Subcutaneous abdominal adipose tissue (tissue), 5 donors: Measurements from ENCODE around the gene SMIM35.

Experiments
- H3K27ac ChIP-seq: one replicate; pipeline ENCODE4 v1.7.0; 2013; ENCODE audit warnings: low read depth, mild to moderate bottlenecking, inconsistent platforms, low read length, moderate library complexity
- H3K27me3 ChIP-seq, 5 donors: one replicate each; pipeline ENCODE4 v1.7.0; 2013; ENCODE audit warnings: low read length in 5 of 5, inconsistent platforms in 1 of 5; ENCODE audit not compliant: control insufficient read depth in 5 of 5, insufficient read depth in 4 of 5
- H3K36me3 ChIP-seq, 5 donors: one replicate each; pipeline ENCODE4 v1.7.0; 2013; ENCODE audit warnings: low read length in 5 of 5; ENCODE audit not compliant: control insufficient read depth in 5 of 5, insufficient read depth in 5 of 5
- H3K4me1 ChIP-seq, 5 donors: one replicate each; pipeline ENCODE4 v1.7.0; 2013; ENCODE audit warnings: low read length in 5 of 5, mild to moderate bottlenecking in 3 of 5, moderate library complexity in 1 of 5; ENCODE audit not compliant: control insufficient read depth in 5 of 5, insufficient read depth in 5 of 5
- H3K4me3 ChIP-seq, 5 donors: one replicate each; pipeline ENCODE4 v1.7.0; 2013; ENCODE audit warnings: low read length in 5 of 5, low read depth in 1 of 5
- H3K9ac ChIP-seq, 5 donors: one replicate each; pipeline ENCODE4 v1.7.0; 2013; ENCODE audit warnings: low read length in 5 of 5, mild to moderate bottlenecking in 4 of 5, moderate library complexity in 3 of 5
- H3K9me3 ChIP-seq, 5 donors: one replicate each; pipeline ENCODE4 v1.7.0; 2013; ENCODE audit warnings: low read length in 5 of 5; ENCODE audit not compliant: control insufficient read depth in 5 of 5
- donor health status: healthy.
- donor health status: healthy.
- donor health status: healthy.
- donor health status: healthy.
- donor health status: healthy.

The SMIM35 gene

DNA sequence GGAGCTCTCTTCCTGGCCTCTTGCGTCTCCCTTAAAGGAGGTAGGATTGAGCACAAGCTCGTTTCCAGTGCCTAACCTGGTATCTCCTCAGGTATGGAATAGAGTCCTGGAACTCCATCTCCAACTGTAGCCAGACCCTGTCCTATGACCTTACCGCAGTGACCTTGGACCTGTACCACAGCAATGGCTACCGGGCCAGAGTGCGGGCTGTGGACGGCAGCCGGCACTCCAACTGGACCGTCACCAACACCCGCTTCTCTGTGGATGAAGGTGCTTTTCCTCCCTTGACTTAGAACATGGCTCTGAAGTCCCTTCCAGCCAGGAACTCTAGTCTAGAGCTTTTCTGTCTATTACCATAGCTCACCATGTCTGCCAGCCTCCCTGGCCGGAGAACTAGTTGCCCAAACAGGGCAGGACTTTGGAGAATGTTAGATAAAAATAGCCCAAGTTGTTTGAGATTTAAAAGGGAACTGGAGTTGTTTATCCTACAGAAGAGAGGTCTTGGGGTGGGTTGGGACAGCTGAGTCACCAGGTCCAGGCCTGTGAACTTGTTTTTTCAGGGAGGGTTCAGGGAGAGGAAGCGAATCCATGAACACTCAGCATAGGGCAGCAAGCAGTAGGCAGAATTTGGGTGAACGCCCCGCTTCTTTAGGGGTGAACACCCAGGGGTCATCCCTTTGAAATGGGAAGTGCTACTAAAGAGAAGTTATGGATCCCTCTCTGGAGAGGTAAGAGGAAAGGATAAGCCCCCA is 97.2 kb downstream of the SMIM35 start:
- Histone ChIP-seq H3K4me3 (peak overlapping the region in 4 of 5 donors; percentile 46 to 74 (median 67)), H3K27ac (no peak overlapping the region), H3K36me3 (peaks cover 0 to 23% (median 2%) of the 10 kb centered on the region in 5 donors), H3K9me3 (no peaks in the 10 kb centered on the region), H3K27me3 (peaks cover 11 to 24% (median 14%) of the 10 kb centered on the region in 5 donors), H3K9ac (peak overlapping the region in 3 of 5 donors; percentile 19 to 45 (median 35)), H3K4me1 (peaks cover 0 to 28% (median 19%) of the 10 kb centered on the region in 5 donors)

DNA sequence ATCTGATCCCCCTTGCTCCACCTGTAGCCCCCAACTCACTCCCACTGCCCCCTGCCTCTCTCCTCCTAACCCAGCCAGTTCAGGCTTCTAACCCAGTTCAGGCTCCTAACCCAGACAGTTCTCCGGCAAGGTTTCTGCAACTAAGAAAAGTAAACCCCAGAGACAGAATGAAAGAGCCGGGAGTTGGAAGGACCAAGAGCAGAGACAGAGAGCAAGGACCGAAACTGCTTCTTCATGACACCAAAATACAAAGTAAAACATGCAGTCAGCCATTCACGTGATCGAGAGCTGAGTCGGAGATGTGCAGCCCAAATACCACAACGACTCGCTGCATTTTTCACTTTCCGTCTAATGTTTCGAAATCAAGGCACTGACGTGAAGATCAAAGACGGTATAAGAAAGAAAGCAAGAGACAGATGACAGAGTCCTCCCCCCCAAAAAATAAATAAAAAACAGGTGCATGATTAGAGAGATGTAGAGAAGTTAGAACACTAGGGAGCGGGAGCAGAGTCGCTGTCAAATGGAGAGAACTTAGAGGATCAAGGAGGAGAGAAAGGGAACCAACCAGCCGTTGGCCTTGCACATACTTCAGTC is 99.7 kb downstream of the SMIM35 start:
- Histone ChIP-seq H3K4me3 (peak overlapping the region; percentile 63 to 74 (median 71)), H3K36me3 (peaks cover 0 to 5% (median 2%) of the 10 kb centered on the region in 5 donors), H3K4me1 (peaks cover 0 to 19% (median 12%) of the 10 kb centered on the region in 5 donors), H3K27me3 (peaks cover 11 to 24% (median 14%) of the 10 kb centered on the region in 5 donors), H3K9me3 (no peaks in the 10 kb centered on the region), H3K27ac (peak overlapping the region; percentile 23), H3K9ac (peak overlapping the region in 4 of 5 donors; percentile 35 to 68 (median 65))

DNA sequence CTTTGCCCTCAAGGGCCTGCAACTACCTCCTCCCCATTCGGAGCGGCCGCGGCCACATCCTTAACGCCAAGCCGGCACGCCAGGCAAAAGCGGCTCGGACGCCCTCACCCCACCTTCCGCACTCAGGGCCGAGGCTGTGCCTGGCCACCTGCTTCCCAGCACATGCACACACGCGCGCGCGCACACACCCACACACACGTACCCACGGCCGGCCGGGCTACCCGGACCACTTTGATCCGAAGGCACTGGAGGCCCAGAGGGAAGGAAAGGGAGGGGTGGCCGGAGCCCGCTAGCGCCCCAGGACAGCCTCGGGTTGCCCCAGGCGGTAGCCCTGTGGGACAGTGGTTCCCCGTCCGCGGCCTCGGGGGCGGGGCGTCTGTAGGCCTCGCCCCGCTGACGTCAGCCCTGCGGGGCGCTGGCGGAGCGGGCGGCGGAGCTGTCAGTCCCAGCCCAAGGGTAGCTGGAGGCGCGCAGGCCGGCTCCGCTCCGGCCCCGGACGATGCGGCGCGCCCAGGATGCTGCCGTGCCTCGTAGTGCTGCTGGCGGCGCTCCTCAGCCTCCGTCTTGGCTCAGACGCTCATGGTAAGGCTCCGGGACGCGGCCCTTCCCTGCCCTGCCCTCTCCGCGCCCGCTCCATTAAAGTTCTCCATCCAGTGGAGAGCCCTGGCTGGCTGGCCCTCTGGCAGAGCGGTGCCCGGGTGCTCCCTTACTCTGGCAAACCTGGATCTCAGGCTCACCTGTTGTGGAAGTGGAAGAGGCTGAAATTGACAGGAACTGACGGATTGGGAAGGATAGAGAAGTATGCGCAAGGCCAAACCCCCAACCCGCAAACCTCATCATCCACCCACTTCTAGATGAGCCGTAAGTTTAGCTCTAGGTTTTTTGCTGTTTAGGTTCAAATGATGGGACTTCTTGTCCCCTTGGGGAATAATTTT is 100.5 kb downstream of the SMIM35 start, which contains the start of gene IL10RA:
Gene IL10RA, plus strand, starts transcription at position 442 of the 935 bp plus-strand sequence. Its CDS starts 74 bp downstream, at position 516.
- Histone ChIP-seq H3K27ac (peak within 1 kb of the TSS; percentile 23), H3K4me3 (peak within 1 kb of the TSS; percentile 63 to 74 (median 71)), H3K9me3 (no peaks in the 10 kb centered on the region), H3K9ac (peak within 1 kb of the TSS in 4 of 5 donors; percentile 35 to 68 (median 65)), H3K27me3 (peaks cover 11 to 24% (median 14%) of the 10 kb centered on the region in 5 donors), H3K36me3 (peaks cover 0 to 5% (median 2%) of the 10 kb centered on the region in 5 donors), H3K4me1 (peaks cover 0 to 19% (median 12%) of the 10 kb centered on the region in 5 donors)

DNA sequence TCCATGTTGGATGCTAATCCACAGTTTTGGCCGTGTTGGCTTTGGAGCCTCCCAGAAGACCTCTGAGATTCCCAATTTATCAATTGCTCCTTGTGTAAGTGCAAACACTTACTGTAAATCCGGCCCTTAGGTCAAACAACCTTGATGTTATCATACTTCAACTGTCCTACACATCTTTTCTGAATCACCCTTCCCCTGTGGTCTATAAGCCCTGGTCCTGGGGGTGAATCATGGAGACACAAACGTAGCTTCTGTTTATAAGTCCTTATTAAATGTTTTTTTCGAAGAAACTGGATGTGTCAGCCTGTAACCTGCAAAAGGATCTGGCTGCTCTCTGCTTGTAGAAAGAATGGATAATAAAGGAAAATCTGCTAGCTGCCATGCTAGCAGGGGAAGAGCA is 102.3 kb downstream of the SMIM35 start:
- peaks cover 0 to 5% (median 2%) of the 10 kb centered on the region in 5 donors for H3K36me3 ChIP-seq
- H3K4me1 ChIP-seq = peaks cover 0 to 23% (median 15%) of the 10 kb centered on the region in 5 donors
- H3K27ac ChIP-seq = no peak overlapping the region
- no peak overlapping the region for H3K4me3 ChIP-seq
- H3K9ac ChIP-seq = no peak overlapping the region
- no peaks in the 10 kb centered on the region for H3K9me3 ChIP-seq
- H3K27me3 ChIP-seq = peaks cover 13 to 22% (median 15%) of the 10 kb centered on the region in 5 donors

DNA sequence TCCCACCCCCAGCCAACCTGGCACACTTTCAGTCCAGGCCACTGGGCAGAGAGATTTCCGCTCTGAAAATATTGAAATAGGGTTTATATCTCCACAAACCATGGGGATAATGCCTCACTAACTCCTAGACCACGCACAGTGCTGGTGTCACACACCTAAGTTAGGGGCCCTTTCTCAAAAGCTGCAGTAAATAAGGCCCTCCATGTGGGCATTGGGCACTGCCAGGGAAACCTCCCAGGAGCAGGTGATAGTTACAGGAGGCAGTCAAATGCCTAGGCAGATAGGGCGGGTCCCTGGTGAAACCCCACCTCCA is 103.6 kb downstream of the SMIM35 start:
- H3K36me3 ChIP-seq = no peaks in the 10 kb centered on the region
- no peak overlapping the region for H3K9ac ChIP-seq
- H3K9me3 ChIP-seq = no peaks in the 10 kb centered on the region
- H3K27ac ChIP-seq = no peak overlapping the region
- peaks cover 0 to 30% (median 19%) of the 10 kb centered on the region in 5 donors for H3K4me1 ChIP-seq
- peaks cover 7 to 19% (median 12%) of the 10 kb centered on the region in 5 donors for H3K27me3 ChIP-seq
- H3K4me3 ChIP-seq = no peak overlapping the region

DNA sequence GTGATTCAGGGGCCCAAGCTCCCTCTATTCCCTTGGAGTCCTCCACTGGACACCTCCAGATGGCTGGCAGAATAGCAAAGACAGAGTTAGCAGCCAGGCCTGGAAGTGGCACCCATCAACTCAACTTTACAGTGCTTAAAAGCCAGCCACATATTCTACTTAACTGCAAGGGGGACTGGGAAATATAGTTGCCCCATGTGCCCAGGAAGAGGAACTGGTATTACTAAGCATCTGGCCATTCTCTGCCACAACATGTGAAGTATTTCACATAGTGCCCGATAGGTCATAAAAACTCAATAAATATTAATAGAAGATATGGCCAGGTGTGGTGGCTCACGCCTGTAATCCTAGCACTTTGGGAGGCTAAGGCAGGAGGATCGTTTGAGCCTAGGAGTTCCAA is 106.0 kb downstream of the SMIM35 start:
- peaks cover 0 to 5% (median 3%) of the 10 kb centered on the region in 5 donors for H3K27me3 ChIP-seq
- no peak overlapping the region for H3K4me3 ChIP-seq
- no peaks in the 10 kb centered on the region for H3K36me3 ChIP-seq
- no peak overlapping the region for H3K27ac ChIP-seq
- H3K9ac ChIP-seq = no peak overlapping the region
- H3K9me3 ChIP-seq = no peaks in the 10 kb centered on the region
- H3K4me1 ChIP-seq = peaks cover 0 to 30% (median 7%) of the 10 kb centered on the region in 5 donors

DNA sequence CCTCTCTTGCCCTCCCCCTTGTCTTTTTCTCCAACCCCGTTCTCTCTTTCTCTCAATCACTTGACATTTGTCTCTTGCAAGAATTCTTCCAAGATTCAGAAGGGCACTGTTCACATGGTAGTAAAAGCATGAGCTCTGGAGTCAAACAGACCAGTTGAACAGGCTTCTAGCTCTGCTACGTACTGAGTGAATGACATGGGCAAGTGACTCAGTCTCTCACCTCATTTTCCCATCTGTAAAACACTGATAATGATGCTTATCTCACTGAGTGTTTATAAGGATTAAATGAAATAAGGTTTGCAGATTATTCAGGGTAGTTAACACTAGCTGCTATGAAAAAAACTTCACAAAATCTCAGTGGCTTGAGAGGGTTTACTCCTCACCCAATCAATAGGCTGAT is 106.5 kb downstream of the SMIM35 start:
- no peaks in the 10 kb centered on the region for H3K36me3 ChIP-seq
- H3K27me3 ChIP-seq = peaks cover 0 to 5% (median 3%) of the 10 kb centered on the region in 5 donors
- H3K9ac ChIP-seq = no peak overlapping the region
- no peak overlapping the region for H3K4me3 ChIP-seq
- no peaks in the 10 kb centered on the region for H3K9me3 ChIP-seq
- H3K27ac ChIP-seq = no peak overlapping the region
- H3K4me1 ChIP-seq = peaks cover 0 to 28% (median 6%) of the 10 kb centered on the region in 5 donors

DNA sequence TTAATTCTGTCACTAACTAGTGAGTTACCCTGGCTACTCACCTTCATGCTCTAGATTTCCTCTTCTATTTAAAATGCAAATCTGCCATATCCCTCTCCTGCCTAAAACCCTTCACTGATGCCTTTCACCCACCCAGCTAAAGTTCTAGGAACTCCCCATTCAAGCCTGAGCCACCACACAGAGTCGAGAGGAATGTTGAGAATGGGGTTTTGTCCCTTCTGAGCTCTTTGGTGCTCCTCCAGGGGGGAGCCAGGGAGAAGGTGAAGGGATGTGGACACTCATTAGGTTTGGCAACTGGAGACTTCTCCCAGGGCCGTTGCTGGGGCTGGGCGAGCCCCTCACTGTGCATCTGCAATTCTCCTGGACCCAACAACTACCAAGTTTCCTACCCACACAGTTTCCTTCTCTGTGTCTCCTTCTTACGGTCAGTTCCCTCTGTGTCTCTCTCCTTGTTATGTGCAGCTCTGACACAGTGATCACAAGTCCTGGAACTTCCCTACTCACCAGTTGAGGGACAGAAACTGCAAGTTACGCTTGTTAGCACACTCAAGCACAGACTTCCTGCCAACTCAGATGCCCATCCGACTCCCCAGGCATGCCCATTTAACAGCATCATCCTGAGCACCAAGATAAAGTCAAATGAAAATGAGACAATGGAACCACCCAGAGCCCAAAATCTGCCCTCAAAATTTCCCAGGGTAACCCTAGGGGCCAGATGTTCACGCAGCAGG is 107.1 kb downstream of the SMIM35 start:
- H3K4me3 ChIP-seq = no peak overlapping the region
- H3K36me3 ChIP-seq = no peaks in the 10 kb centered on the region
- no peak overlapping the region for H3K9ac ChIP-seq
- H3K9me3 ChIP-seq = no peaks in the 10 kb centered on the region
- H3K27ac ChIP-seq = no peak overlapping the region
- peaks cover 0 to 5% (median 3%) of the 10 kb centered on the region in 5 donors for H3K27me3 ChIP-seq
- peaks cover 0 to 28% (median 6%) of the 10 kb centered on the region in 5 donors for H3K4me1 ChIP-seq

DNA sequence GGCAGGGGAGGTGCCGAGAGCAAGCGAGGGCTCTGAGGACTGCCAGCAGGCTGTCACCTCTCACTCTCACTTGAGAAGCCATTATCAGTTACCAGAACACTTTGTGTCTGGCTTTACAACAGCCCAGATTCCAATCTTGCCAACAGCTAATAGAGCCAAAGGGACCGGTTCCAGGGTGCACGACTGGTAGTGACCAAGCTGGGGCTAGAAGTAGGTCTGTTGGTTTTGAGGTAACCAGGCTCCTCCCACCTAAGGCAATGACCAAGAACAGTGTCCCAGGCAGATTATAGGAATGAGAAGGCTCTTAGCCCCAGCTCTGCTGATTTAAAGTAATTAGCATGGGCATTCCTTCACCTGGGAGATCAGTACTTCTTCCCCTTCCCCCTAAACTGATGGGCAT is 107.8 kb downstream of the SMIM35 start:
- Histone ChIP-seq H3K4me1 (peaks cover 0 to 28% (median 6%) of the 10 kb centered on the region in 5 donors), H3K4me3 (no peak overlapping the region), H3K9ac (no peak overlapping the region), H3K9me3 (no peaks in the 10 kb centered on the region), H3K27ac (no peak overlapping the region), H3K27me3 (peaks cover 0 to 5% (median 3%) of the 10 kb centered on the region in 5 donors), H3K36me3 (no peaks in the 10 kb centered on the region)
